ENCODE results near the gene DEFB132. TPM values are rescaled to one million over a fixed set of nuclear protein-coding genes. Genes with fewer than 3 reads are reported as not detected.
"Not testable (repeated sequence)": the region's sequence is repeated elsewhere in the genome, so short reads cannot be mapped to it uniquely, and the experiment has no call there.

Gene DEFB132
- total RNA-seq, 1 donor from 2014 or later = not detected

- TF ChIP-seq CTCF (conservative IDR thresholded peaks at IDR 0.05; ENCODE audit: low read depth, low read length) = peak; percentile 63
- H3K4me3 ChIP-seq (ENCODE audit: low read depth, low read length) = no peak overlapping the region
- DNase-seq (ENCODE audit: low read depth) = no peak
Observed at GRCh38 chr20:219290-220115, 38.0 kb upstream of the DEFB132 start.

GRCh38 chr20:221258-221830 is 36.2 kb upstream of the DEFB132 start:
- no peak overlapping the region for H3K4me3 ChIP-seq (ENCODE audit: low read depth, low read length)
- no peak for TF ChIP-seq CTCF (conservative IDR thresholded peaks at IDR 0.05; ENCODE audit: low read depth, low read length)
- DNase-seq (ENCODE audit: low read depth) = no peak

GRCh38 chr20:225879-226278 is 31.6 kb upstream of the DEFB132 start:
- not testable (repeated sequence) for DNase-seq (ENCODE audit: low read depth)

GRCh38 chr20:226958-227357 is 30.6 kb upstream of the DEFB132 start, which contains the start of gene DEFB129:
DEFB129 (plus strand) TSS chr20:227258; CDS start chr20:227289, 31 bp downstream.
- no peak within 1 kb of the TSS for H3K4me3 ChIP-seq (ENCODE audit: low read depth, low read length)
- TF ChIP-seq CTCF (conservative IDR thresholded peaks at IDR 0.05; ENCODE audit: low read depth, low read length) = no peak
- DNase-seq (ENCODE audit: low read depth) = no peak

More at GRCh38 chr20:225879-226278, 31.6 kb upstream of the DEFB132 start:
- not testable (repeated sequence) for H3K4me3 ChIP-seq (ENCODE audit: low read depth, low read length)

GRCh38 chr20:227439-228105 is 30.0 kb upstream of the DEFB132 start:
- no peak for DNase-seq (ENCODE audit: low read depth)

GRCh38 chr20:235891-236290 is 21.6 kb upstream of the DEFB132 start:
- DNase-seq (ENCODE audit: low read depth) = no peak
- no peak overlapping the region for H3K4me3 ChIP-seq (ENCODE audit: low read depth, low read length)
- peak; percentile 55 for TF ChIP-seq CTCF (conservative IDR thresholded peaks at IDR 0.05; ENCODE audit: low read depth, low read length)

More at GRCh38 chr20:227439-228105, 30.0 kb upstream of the DEFB132 start:
- TF ChIP-seq CTCF (conservative IDR thresholded peaks at IDR 0.05; ENCODE audit: low read depth, low read length) = no peak
- no peak overlapping the region for H3K4me3 ChIP-seq (ENCODE audit: low read depth, low read length)

GRCh38 chr20:237489-237888 is 20.0 kb upstream of the DEFB132 start:
- no peak for DNase-seq (ENCODE audit: low read depth)
- no peak overlapping the region for H3K4me3 ChIP-seq (ENCODE audit: low read depth, low read length)
- TF ChIP-seq CTCF (conservative IDR thresholded peaks at IDR 0.05; ENCODE audit: low read depth, low read length) = no peak
